Lower leg skin (tissue), 3 donors: ENCODE data around the gene KRT74.

ENCODE experiments used
- POLR2A ChIP-seq, 2 donors: fragments of 450-650 bp; IDR thresholded peaks; one replicate each; pipeline ENCODE4 v1.6.1; 2016 to 2017; ENCODE audit warnings: antibody characterized with exemption in 2 of 2, mild to moderate bottlenecking in 1 of 2, moderate library complexity in 1 of 2
- TF ChIP-seq, protein P1 (sequence below), 3 donors: fragments of 450-650 bp; IDR thresholded peaks; one replicate each; pipeline ENCODE4 v1.5.1; 2016; ENCODE audit warnings: antibody characterized with exemption in 3 of 3, mild to moderate bottlenecking in 3 of 3, moderate library complexity in 2 of 3

DNA sequence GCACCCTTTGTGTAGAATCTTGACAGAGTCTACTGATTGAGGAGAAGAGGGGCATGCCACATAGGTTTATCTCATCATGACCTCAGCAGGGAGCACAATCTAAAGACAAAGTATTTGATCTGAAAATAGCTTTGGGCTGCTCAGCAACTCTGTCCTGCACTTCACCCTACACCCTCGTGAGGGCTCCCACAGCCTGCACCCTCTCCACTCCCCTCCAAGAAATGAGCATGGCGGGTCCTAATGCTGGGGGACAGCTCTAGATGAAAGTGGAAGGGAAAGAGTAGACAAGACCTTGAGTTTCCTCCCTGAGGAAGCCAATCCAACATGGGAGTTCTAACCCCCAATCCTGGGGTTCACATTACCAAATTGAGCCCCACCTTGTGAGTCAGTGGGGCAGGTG is 42.7 kb downstream of the KRT74 start:
- TF ChIP-seq, protein P1, sequence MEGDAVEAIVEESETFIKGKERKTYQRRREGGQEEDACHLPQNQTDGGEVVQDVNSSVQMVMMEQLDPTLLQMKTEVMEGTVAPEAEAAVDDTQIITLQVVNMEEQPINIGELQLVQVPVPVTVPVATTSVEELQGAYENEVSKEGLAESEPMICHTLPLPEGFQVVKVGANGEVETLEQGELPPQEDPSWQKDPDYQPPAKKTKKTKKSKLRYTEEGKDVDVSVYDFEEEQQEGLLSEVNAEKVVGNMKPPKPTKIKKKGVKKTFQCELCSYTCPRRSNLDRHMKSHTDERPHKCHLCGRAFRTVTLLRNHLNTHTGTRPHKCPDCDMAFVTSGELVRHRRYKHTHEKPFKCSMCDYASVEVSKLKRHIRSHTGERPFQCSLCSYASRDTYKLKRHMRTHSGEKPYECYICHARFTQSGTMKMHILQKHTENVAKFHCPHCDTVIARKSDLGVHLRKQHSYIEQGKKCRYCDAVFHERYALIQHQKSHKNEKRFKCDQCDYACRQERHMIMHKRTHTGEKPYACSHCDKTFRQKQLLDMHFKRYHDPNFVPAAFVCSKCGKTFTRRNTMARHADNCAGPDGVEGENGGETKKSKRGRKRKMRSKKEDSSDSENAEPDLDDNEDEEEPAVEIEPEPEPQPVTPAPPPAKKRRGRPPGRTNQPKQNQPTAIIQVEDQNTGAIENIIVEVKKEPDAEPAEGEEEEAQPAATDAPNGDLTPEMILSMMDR (IDR thresholded peaks at IDR 0.05), result no peak
- no peak for TF ChIP-seq POLR2A (IDR thresholded peaks at IDR 0.05)
